Tibial artery (tissue), 4 donors: ENCODE measurements around the gene AFG1L.

Experiments
- DNase-seq, 2 donors: peaks; one replicate each; pipeline ENCODE4 v3.0.0-alpha.2; 2019
- H3K27ac ChIP-seq, 2 donors: fragments of 200-600 bp; sonication (generic) in 1 of 2; 1 replicate in 1 of 2; 2 replicates in 1 of 2; pipeline ENCODE4 v1.5.1; 2018 to 2019; ENCODE audit warnings: mild to moderate bottlenecking in 1 of 2
- H3K27me3 ChIP-seq, 2 donors: fragments of 200-600 bp; sonication (generic) in 1 of 2; one replicate each; pipeline versions ENCODE4 v1.5.1 to v1.6.0; 2016 to 2019
- H3K36me3 ChIP-seq, 3 donors: fragments of 200-600 bp; sonication (generic) in 2 of 3; one replicate each; pipeline ENCODE4 v1.5.1; 2016 to 2019; ENCODE audit warnings: mild to moderate bottlenecking in 2 of 3
- H3K4me1 ChIP-seq, 4 donors: fragments of 200-600 bp; sonication (generic) in 2 of 4; 1 replicate in 3 of 4; 2 replicates in 1 of 4; pipeline ENCODE4 v1.5.1; 2016 to 2019
- H3K4me3 ChIP-seq, 2 donors: fragments of 200-600 bp; sonication (generic) in 1 of 2; 1 replicate in 1 of 2; 2 replicates in 1 of 2; pipeline ENCODE4 v1.5.1; 2018 to 2019; ENCODE audit warnings: mild to moderate bottlenecking in 2 of 2
- H3K9me3 ChIP-seq, 3 donors: fragments of 200-600 bp; sonication (generic) in 1 of 3; one replicate each; pipeline ENCODE4 v1.5.1; 2016 to 2019
- CTCF ChIP-seq, 2 experiments: fragments of 200-600 bp in 1 of 2; fragments of 450-650 bp in 1 of 2; IDR thresholded peaks; one replicate each; pipeline ENCODE4 v1.5.1; 2017 to 2019; ENCODE audit warnings: antibody characterized with exemption in 2 of 2, mild to moderate bottlenecking in 1 of 2, moderate library complexity in 1 of 2
- intact Hi-C: fragments of 100-400 bp; cut with DNase I; formaldehyde crosslinking; loops from one replicate; pipeline ENCODE4 v1.15.0; 2023; ENCODE audit warnings: low total_unique reads

The AFG1L gene

DNA sequence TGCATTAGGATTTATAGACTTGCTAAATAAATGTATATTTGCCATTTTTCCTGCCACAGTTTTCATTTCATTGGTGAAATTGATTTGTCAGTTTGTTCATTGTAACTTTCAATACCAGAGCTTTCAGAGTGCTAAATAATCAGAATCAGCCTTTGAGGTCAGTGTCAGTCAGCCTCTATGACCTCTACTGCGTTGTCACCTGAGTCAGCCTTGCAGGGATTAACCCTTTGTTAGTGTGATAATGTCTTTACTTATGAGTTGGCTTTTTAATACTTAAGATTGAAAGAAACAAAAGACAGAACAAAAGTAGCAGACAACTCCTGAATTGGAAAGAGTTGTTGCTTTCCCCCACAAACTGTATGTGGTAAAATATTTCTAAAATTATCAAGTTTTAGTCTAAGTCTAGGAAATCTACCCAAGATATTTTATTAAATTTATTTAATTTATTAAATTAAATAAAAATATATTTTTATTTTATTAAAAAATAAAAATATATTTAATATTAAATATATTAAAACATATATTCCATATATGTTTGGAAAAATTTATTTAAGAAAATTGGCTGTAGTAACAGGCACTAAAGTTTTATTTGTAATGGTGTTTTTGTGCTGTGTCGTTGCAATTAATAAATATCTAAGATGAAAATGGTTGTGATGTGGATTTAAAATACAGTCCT, 125.2 kb downstream of the AFG1L start:
- TF ChIP-seq CTCF (IDR thresholded peaks at IDR 0.05), result no peak
- no peak for DNase-seq
- H3K9me3 ChIP-seq, result no peaks in the 10 kb centered on the region
- no peaks in the 10 kb centered on the region for H3K36me3 ChIP-seq
- no peaks in the 10 kb centered on the region for H3K27me3 ChIP-seq
- H3K4me3 ChIP-seq, result no peak overlapping the region
- H3K27ac ChIP-seq, result no peak overlapping the region
- intact Hi-C loops, result no loop called here
- no peaks in the 10 kb centered on the region for H3K4me1 ChIP-seq

- no peak for DNase-seq
- no peaks in the 10 kb centered on the region for H3K27me3 ChIP-seq
- no peak for TF ChIP-seq CTCF (IDR thresholded peaks at IDR 0.05)
- H3K27ac ChIP-seq, result no peak overlapping the region
- H3K36me3 ChIP-seq, result no peaks in the 10 kb centered on the region
- H3K9me3 ChIP-seq, result no peaks in the 10 kb centered on the region
- H3K4me3 ChIP-seq, result no peak overlapping the region
- intact Hi-C loops, result no loop called here
- no peaks in the 10 kb centered on the region for H3K4me1 ChIP-seq
Measured at GRCh38 chr6:108421366-108421765, 126.5 kb downstream of the AFG1L start.

GRCh38 chr6:108423982-108424705, 129.3 kb downstream of the AFG1L start:
- no peak for TF ChIP-seq CTCF (IDR thresholded peaks at IDR 0.05)
- DNase-seq, result no peak
- Histone ChIP-seq H3K27me3 (no peaks in the 10 kb centered on the region), H3K4me1 (no peaks in the 10 kb centered on the region), H3K9me3 (no peaks in the 10 kb centered on the region), H3K27ac (no peak overlapping the region), H3K36me3 (no peaks in the 10 kb centered on the region), H3K4me3 (no peak overlapping the region)
- intact Hi-C loops, result no loop called here

DNA sequence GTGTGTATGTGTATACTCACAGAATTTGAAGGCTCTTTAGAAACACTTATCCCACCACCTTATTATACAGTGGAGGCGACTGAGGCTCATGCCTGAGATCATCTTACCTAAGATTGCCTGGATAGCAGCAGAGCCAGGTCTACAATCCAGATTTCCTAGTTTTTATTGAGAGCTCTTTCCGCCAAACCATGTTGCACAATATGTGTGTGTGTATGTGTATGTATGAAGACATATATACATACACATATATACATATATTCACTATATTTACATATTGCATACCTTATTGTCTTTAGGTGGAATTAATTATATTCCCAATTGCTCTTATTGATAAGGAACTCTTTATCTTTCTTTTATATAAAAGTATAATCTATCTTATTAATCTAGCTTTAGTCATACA, 130.6 kb downstream of the AFG1L start:
- intact Hi-C loops, result no loop called here
- Histone ChIP-seq H3K36me3 (no peaks in the 10 kb centered on the region), H3K27ac (no peak overlapping the region), H3K9me3 (no peaks in the 10 kb centered on the region), H3K4me3 (no peak overlapping the region), H3K4me1 (no peaks in the 10 kb centered on the region), H3K27me3 (no peaks in the 10 kb centered on the region)
- no peak for TF ChIP-seq CTCF (IDR thresholded peaks at IDR 0.05)
- no peak for DNase-seq

DNA sequence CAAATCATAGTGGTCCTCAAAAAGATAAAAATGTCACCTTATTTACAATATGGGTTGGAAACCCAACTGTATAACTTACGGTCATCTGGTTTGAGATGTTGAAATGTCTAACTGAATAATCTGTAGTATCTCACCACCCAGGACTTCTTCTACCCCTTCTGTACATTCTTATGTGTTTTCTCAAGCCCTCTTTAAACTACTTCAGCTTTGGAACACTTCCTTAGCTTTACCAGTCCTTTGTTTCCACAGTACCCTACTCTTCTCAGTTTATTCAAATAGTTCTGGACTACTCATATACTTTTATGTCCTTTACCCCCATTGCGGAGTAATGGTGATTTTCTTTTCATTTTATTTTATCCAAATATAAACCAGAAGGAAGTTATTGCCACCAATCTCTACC, 137.3 kb downstream of the AFG1L start:
- Histone ChIP-seq H3K4me3 (no peak overlapping the region), H3K4me1 (no peaks in the 10 kb centered on the region), H3K36me3 (no peaks in the 10 kb centered on the region), H3K27me3 (no peaks in the 10 kb centered on the region), H3K27ac (no peak overlapping the region), H3K9me3 (no peaks in the 10 kb centered on the region)
- TF ChIP-seq CTCF (IDR thresholded peaks at IDR 0.05), result no peak
- intact Hi-C loops, result no loop called here
- no peak for DNase-seq
